Ascending aorta (tissue), 2 donors: Measurements from ENCODE around the gene CIB4. TPM values are rescaled to one million over a fixed set of nuclear protein-coding genes. Genes with fewer than 3 reads are reported as not detected.

ENCODE experiments used
- DNase-seq, 2 donors: peaks; one replicate each; pipeline ENCODE4 v3.0.0-alpha.2; 2019; ENCODE audit warnings: low spot score in 2 of 2
- H3K27ac ChIP-seq, 2 donors: fragments of 200-600 bp; sonication (generic); one replicate each; pipeline ENCODE4 v1.5.1; 2016 to 2017; ENCODE audit warnings: mild to moderate bottlenecking in 1 of 2
- H3K27me3 ChIP-seq: fragments of 200-600 bp; sonication (generic); one replicate; pipeline ENCODE4 v1.5.1; 2017
- H3K36me3 ChIP-seq, 2 donors: fragments of 200-600 bp; sonication (generic); one replicate each; pipeline ENCODE4 v1.5.1; 2016
- H3K4me1 ChIP-seq, 2 donors: fragments of 200-600 bp; sonication (generic); one replicate each; pipeline ENCODE4 v1.5.1; 2016 to 2017; ENCODE audit warnings: mild to moderate bottlenecking in 1 of 2
- H3K4me3 ChIP-seq, 2 donors: fragments of 200-600 bp; sonication (generic); one replicate each; pipeline ENCODE4 v1.5.1; 2016 to 2017; ENCODE audit warnings: mild to moderate bottlenecking in 1 of 2
- H3K9me3 ChIP-seq, 2 donors: fragments of 200-600 bp; sonication (generic); one replicate each; pipeline ENCODE4 v1.5.1; 2016
- CTCF ChIP-seq, 3 experiments: fragments of 200-600 bp in 2 of 3; fragments of 450-650 bp in 1 of 3; sonication (generic) in 2 of 3; IDR thresholded peaks; one replicate each; pipeline ENCODE4 v1.5.1; 2016 to 2019; ENCODE audit warnings: antibody characterized with exemption in 3 of 3, mild to moderate bottlenecking in 1 of 3, moderate library complexity in 1 of 3
- intact Hi-C: fragments of 100-400 bp; cut with DNase I; formaldehyde crosslinking; loops from one replicate; pipeline ENCODE4 v1.15.1; 2023
- total RNA-seq: library from RNA; depleted of rRNA; stranded (reverse); fragments of >200 nt; gene quantifications from one replicate; pipeline ENCODE4 v1.1.0, GENCODE V29; 2016

CIB4 gene
- total RNA-seq, 1 donor from 2014 or later = not detected

GRCh38 chr2:26540306-26540705 is 100.9 kb downstream of the CIB4 start:
- H3K4me1 ChIP-seq = no peaks in the 10 kb centered on the region
- intact Hi-C loops = no loop called here
- no peaks in the 10 kb centered on the region for H3K36me3 ChIP-seq
- no peak for TF ChIP-seq CTCF (IDR thresholded peaks at IDR 0.05)
- H3K9me3 ChIP-seq = no peaks in the 10 kb centered on the region
- H3K27me3 ChIP-seq = no peaks in the 10 kb centered on the region
- H3K4me3 ChIP-seq = no peak overlapping the region
- no peak overlapping the region for H3K27ac ChIP-seq
- DNase-seq = peak in 1 of 2 donors; percentile 46

- Histone ChIP-seq H3K27ac (no peak overlapping the region), H3K36me3 (no peaks in the 10 kb centered on the region), H3K4me1 (no peaks in the 10 kb centered on the region), H3K4me3 (no peak overlapping the region), H3K27me3 (no peaks in the 10 kb centered on the region), H3K9me3 (no peaks in the 10 kb centered on the region)
- peak in 1 of 2 donors; percentile 43 for DNase-seq
- intact Hi-C loops = no loop called here
- TF ChIP-seq CTCF (IDR thresholded peaks at IDR 0.05) = no peak
Observed at GRCh38 chr2:26537826-26538475, 103.2 kb downstream of the CIB4 start.

GRCh38 chr2:26537069-26537825 is 103.9 kb downstream of the CIB4 start:
- intact Hi-C loops = no loop called here
- peak in 1 of 2 donors; percentile 56 for DNase-seq

GRCh38 chr2:26536371-26537068 is 104.6 kb downstream of the CIB4 start:
- intact Hi-C loops = no loop called here
- H3K27me3 ChIP-seq = no peaks in the 10 kb centered on the region
- DNase-seq = peak in 1 of 2 donors; percentile 51
- H3K4me1 ChIP-seq = no peaks in the 10 kb centered on the region
- TF ChIP-seq CTCF (IDR thresholded peaks at IDR 0.05) = no peak
- H3K9me3 ChIP-seq = no peaks in the 10 kb centered on the region
- no peak overlapping the region for H3K4me3 ChIP-seq
- no peak overlapping the region for H3K27ac ChIP-seq
- no peaks in the 10 kb centered on the region for H3K36me3 ChIP-seq

More at GRCh38 chr2:26537069-26537825, 103.9 kb downstream of the CIB4 start:
- H3K4me1 ChIP-seq = no peaks in the 10 kb centered on the region
- no peak overlapping the region for H3K4me3 ChIP-seq
- H3K9me3 ChIP-seq = no peaks in the 10 kb centered on the region
- no peaks in the 10 kb centered on the region for H3K36me3 ChIP-seq
- H3K27me3 ChIP-seq = no peaks in the 10 kb centered on the region
- TF ChIP-seq CTCF (IDR thresholded peaks at IDR 0.05) = no peak
- H3K27ac ChIP-seq = no peak overlapping the region

- H3K36me3 ChIP-seq = no peaks in the 10 kb centered on the region
- H3K27me3 ChIP-seq = no peaks in the 10 kb centered on the region
- no peak for TF ChIP-seq CTCF (IDR thresholded peaks at IDR 0.05)
- no peak overlapping the region for H3K27ac ChIP-seq
- no peaks in the 10 kb centered on the region for H3K4me1 ChIP-seq
- no peaks in the 10 kb centered on the region for H3K9me3 ChIP-seq
- intact Hi-C loops = no loop called here
- no peak overlapping the region for H3K4me3 ChIP-seq
- DNase-seq = peak in 1 of 2 donors; percentile 52
Observed at GRCh38 chr2:26535663-26536275, 105.4 kb downstream of the CIB4 start.
